ENCODE results near the gene ZNF335.

The ZNF335 gene, protein sequence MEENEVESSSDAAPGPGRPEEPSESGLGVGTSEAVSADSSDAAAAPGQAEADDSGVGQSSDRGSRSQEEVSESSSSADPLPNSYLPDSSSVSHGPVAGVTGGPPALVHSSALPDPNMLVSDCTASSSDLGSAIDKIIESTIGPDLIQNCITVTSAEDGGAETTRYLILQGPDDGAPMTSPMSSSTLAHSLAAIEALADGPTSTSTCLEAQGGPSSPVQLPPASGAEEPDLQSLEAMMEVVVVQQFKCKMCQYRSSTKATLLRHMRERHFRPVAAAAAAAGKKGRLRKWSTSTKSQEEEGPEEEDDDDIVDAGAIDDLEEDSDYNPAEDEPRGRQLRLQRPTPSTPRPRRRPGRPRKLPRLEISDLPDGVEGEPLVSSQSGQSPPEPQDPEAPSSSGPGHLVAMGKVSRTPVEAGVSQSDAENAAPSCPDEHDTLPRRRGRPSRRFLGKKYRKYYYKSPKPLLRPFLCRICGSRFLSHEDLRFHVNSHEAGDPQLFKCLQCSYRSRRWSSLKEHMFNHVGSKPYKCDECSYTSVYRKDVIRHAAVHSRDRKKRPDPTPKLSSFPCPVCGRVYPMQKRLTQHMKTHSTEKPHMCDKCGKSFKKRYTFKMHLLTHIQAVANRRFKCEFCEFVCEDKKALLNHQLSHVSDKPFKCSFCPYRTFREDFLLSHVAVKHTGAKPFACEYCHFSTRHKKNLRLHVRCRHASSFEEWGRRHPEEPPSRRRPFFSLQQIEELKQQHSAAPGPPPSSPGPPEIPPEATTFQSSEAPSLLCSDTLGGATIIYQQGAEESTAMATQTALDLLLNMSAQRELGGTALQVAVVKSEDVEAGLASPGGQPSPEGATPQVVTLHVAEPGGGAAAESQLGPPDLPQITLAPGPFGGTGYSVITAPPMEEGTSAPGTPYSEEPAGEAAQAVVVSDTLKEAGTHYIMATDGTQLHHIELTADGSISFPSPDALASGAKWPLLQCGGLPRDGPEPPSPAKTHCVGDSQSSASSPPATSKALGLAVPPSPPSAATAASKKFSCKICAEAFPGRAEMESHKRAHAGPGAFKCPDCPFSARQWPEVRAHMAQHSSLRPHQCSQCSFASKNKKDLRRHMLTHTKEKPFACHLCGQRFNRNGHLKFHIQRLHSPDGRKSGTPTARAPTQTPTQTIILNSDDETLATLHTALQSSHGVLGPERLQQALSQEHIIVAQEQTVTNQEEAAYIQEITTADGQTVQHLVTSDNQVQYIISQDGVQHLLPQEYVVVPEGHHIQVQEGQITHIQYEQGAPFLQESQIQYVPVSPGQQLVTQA (N-terminal part only)

DNA sequence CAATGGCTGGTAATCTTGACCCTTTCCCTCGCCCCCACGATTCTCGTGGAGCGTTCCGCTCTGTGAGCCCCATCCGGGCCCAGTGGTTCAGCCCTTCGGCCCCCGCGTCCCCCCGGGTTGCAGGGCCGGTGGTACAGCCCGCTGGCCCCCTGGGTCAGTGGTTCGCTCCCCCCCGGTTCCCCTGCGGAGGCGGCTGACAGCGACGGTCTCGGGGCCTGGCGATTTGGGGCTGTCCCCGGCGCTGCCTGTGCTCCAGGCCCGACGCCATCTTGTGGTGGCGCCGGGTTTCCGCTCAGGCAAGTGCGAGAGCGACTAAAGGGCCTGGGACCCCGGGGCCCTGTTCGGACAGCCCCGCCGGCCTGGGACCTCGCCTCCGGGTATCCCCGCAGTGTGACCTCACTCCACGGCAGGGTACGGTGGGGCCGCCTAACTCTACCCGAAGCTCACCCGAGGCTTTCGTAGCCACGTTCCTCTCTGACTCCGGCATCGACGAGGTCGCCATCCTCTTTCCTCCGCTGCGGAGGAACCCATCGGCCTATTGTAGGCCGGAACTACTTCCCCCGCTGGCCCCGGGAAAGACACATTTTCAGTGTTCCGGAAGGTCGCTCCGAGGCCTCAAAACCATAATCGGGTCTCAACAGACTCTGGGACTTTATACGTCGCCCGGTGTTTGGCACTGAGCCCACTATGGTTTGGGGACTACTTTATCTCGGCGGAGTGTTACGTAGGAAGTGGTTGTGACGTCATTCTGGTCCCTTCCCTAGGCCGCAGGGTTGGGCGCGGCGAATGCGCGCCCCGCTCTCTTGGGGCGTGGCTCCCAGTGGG, at the start of gene ZNF335:
Gene ZNF335, minus strand, starts transcription at position 529 of the 825 bp plus-strand sequence. CDS start 793 bp downstream, outside the sequence.
- TF ChIP-seq CTCF (conservative IDR thresholded peaks at IDR 0.05) (no peak), ZFX (IDR thresholded peaks at IDR 0.05) (no peak; the same call in 1 of the 2 replicates)

GRCh38 chr20:46020555-46020954, 48.6 kb upstream of the ZNF335 start:
- no peak overlapping the region for H3K27ac ChIP-seq
- no peak for TF ChIP-seq CTCF (conservative IDR thresholded peaks at IDR 0.05)
- TF ChIP-seq ZFX (IDR thresholded peaks at IDR 0.05) = no peak

More for the DNA sequence above, at the start of gene ZNF335:
- H3K27ac ChIP-seq = peak within 1 kb of the TSS; percentile 98

- no peak for TF ChIP-seq CTCF (conservative IDR thresholded peaks at IDR 0.05)
- TF ChIP-seq ZFX (IDR thresholded peaks at IDR 0.05) = no peak
- no peak overlapping the region for H3K27ac ChIP-seq
Measured at GRCh38 chr20:46018611-46019010, 46.6 kb upstream of the ZNF335 start.

DNA sequence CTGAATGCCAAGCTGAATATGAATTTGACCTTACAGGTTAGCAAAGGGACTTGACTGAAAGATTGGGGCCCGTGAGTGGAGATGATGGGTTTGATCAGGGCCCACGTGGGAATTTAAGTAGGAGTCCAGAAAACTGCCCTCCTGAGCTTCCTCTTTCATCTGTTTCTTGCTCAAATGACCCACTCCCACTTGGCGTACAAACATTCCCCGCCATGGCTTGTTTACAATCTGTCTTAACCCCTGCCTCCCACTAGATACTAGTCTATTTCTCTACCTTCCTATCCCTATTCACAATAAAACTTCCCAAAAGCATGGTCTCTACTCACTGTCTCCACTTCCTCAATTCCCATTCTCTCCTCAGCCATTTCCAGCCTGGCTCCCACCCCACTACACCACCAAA, 46.1 kb upstream of the ZNF335 start:
- no peak for TF ChIP-seq ZFX (IDR thresholded peaks at IDR 0.05)
- no peak for TF ChIP-seq CTCF (conservative IDR thresholded peaks at IDR 0.05)
- no peak overlapping the region for H3K27ac ChIP-seq

- TF ChIP-seq CTCF (conservative IDR thresholded peaks at IDR 0.05) (no peak), ZFX (IDR thresholded peaks at IDR 0.05) (no peak)
- no peak overlapping the region for H3K27ac ChIP-seq
Measured at GRCh38 chr20:46017272-46017671, 45.3 kb upstream of the ZNF335 start.
